ENCODE results near the gene ZNF506.
"Not testable (repeated sequence)": the region's sequence is repeated elsewhere in the genome, so short reads cannot be mapped to it uniquely, and the experiment has no call there.

The ZNF506 gene

GRCh38 chr19:19778666-19779065 lies 42.9 kb downstream of the ZNF506 start:
- no peak for DNase-seq (ENCODE audit: low spot score)

GRCh38 chr19:19777692-19778091 lies 43.9 kb downstream of the ZNF506 start:
- no peak for DNase-seq (ENCODE audit: low spot score)

- DNase-seq (ENCODE audit: low spot score): peak; percentile 99
Observed at GRCh38 chr19:19776206-19777008, 45.1 kb downstream of the ZNF506 start.

GRCh38 chr19:19775891-19776205 lies 45.7 kb downstream of the ZNF506 start:
- peak; percentile 34 for DNase-seq (ENCODE audit: low spot score)

- no peak for DNase-seq (ENCODE audit: low spot score)
Observed at GRCh38 chr19:19774354-19775033, 47.1 kb downstream of the ZNF506 start.

GRCh38 chr19:19771963-19772362 lies 49.6 kb downstream of the ZNF506 start:
- DNase-seq (ENCODE audit: low spot score): not testable (repeated sequence)

GRCh38 chr19:19769971-19770370 lies 51.6 kb downstream of the ZNF506 start:
- not testable (repeated sequence) for DNase-seq (ENCODE audit: low spot score)

- no peak for DNase-seq (ENCODE audit: low spot score)
Observed at GRCh38 chr19:19758164-19758563, 63.4 kb downstream of the ZNF506 start.

- no peak for DNase-seq (ENCODE audit: low spot score)
Observed at GRCh38 chr19:19752760-19753403, 68.7 kb downstream of the ZNF506 start.

- no peak for DNase-seq (ENCODE audit: low spot score)
Observed at GRCh38 chr19:19751846-19752245, 69.7 kb downstream of the ZNF506 start.

GRCh38 chr19:19750842-19751790 lies 70.4 kb downstream of the ZNF506 start:
- DNase-seq (ENCODE audit: low spot score): no peak

- no peak for DNase-seq (ENCODE audit: low spot score)
Observed at GRCh38 chr19:19749908-19750841, 71.4 kb downstream of the ZNF506 start.

- DNase-seq (ENCODE audit: low spot score): no peak
Observed at GRCh38 chr19:19749117-19749907, 72.2 kb downstream of the ZNF506 start.

- DNase-seq (ENCODE audit: low spot score): no peak
Observed at GRCh38 chr19:19748249-19748938, 73.2 kb downstream of the ZNF506 start.

- no peak for DNase-seq (ENCODE audit: low spot score)
Observed at GRCh38 chr19:19747357-19748220, 74.0 kb downstream of the ZNF506 start.

GRCh38 chr19:19746286-19747213 lies 75.0 kb downstream of the ZNF506 start:
- no peak for DNase-seq (ENCODE audit: low spot score)
